GM21447 (cell line): ENCODE data around the gene CDC42BPA.

ENCODE experiments used
- ATAC-seq: cut with Tn5 transposase; IDR thresholded peaks from one replicate; pipeline ENCODE4 v1.9.1; 2021; ENCODE audit not compliant: unreplicated experiment

Gene CDC42BPA

GRCh38 chr1:226950316-226950715, 368.0 kb downstream of the CDC42BPA start:
- no peak for ATAC-seq

- ATAC-seq = no peak
Observed at GRCh38 chr1:226949401-226949800, 368.9 kb downstream of the CDC42BPA start.

- ATAC-seq = no peak
Observed at GRCh38 chr1:226948996-226949395, 369.3 kb downstream of the CDC42BPA start.

- no peak for ATAC-seq
Observed at GRCh38 chr1:226948480-226948879, 369.8 kb downstream of the CDC42BPA start.

GRCh38 chr1:226948051-226948450, 370.2 kb downstream of the CDC42BPA start:
- no peak for ATAC-seq

GRCh38 chr1:226946841-226947240, 371.5 kb downstream of the CDC42BPA start:
- no peak for ATAC-seq

GRCh38 chr1:226946285-226946684, 372.0 kb downstream of the CDC42BPA start:
- ATAC-seq = no peak

GRCh38 chr1:226945858-226946245, 372.4 kb downstream of the CDC42BPA start:
- no peak for ATAC-seq

- ATAC-seq = no peak
Observed at GRCh38 chr1:226945106-226945857, 373.0 kb downstream of the CDC42BPA start.

GRCh38 chr1:226943927-226944326, 374.4 kb downstream of the CDC42BPA start:
- no peak for ATAC-seq

- no peak for ATAC-seq
Observed at GRCh38 chr1:226943156-226943555, 375.1 kb downstream of the CDC42BPA start.

- ATAC-seq = no peak
Observed at GRCh38 chr1:226942392-226942791, 375.9 kb downstream of the CDC42BPA start.

- ATAC-seq = no peak
Observed at GRCh38 chr1:226940806-226941067, 377.6 kb downstream of the CDC42BPA start.

GRCh38 chr1:226940029-226940805, 378.1 kb downstream of the CDC42BPA start, which contains the start of gene COQ8A:
Gene COQ8A, plus strand, starts transcription at chr1:226940294. Its CDS starts 21,092 bp downstream, at chr1:226961386.
- ATAC-seq = peak; percentile 93
